ENCODE results near the gene RAF1.
"Not testable (repeated sequence)": the region's sequence is repeated elsewhere in the genome, so short reads cannot be mapped to it uniquely, and the experiment has no call there.

RAF1 gene

GRCh38 chr3:12681089-12681942 is 17.4 kb upstream of the RAF1 start:
- no peak overlapping the region for H3K4me2 ChIP-seq (ENCODE audit: low read depth, low read length, poor library complexity, severe bottlenecking)
- no peak for TF ChIP-seq EZH2phosphoT487 (conservative IDR thresholded peaks at IDR 0.05; ENCODE audit: low read length)
- H2AFZ ChIP-seq (ENCODE audit: low read depth, low read length, severe bottlenecking) = no peak overlapping the region

GRCh38 chr3:12679468-12679867 is 15.6 kb upstream of the RAF1 start:
- no peaks in the 10 kb centered on the region for H3K36me3 ChIP-seq (ENCODE audit: low read length)
- TF ChIP-seq CTCF (IDR thresholded peaks at IDR 0.05; ENCODE audit: insufficient read depth, low read length, poor library complexity, severe bottlenecking) = no peak
- TF ChIP-seq EZH2phosphoT487 (conservative IDR thresholded peaks at IDR 0.05; ENCODE audit: low read length) = no peak
- H3K9ac ChIP-seq (ENCODE audit: low read length) = no peak overlapping the region
- no peaks in the 10 kb centered on the region for H3K27me3 ChIP-seq (ENCODE audit: low read length)
- H2AFZ ChIP-seq (ENCODE audit: low read depth, low read length, severe bottlenecking) = no peak overlapping the region
- H3K4me2 ChIP-seq (ENCODE audit: low read depth, low read length, poor library complexity, severe bottlenecking) = no peak overlapping the region
- no peak overlapping the region for H3K4me3 ChIP-seq (ENCODE audit: insufficient read depth, low read length, poor library complexity, severe bottlenecking)
- H4K20me1 ChIP-seq (ENCODE audit: low read depth, low read length) = no peaks in the 10 kb centered on the region
- no peaks in the 10 kb centered on the region for H3K9me3 ChIP-seq (ENCODE audit: insufficient read depth, low read length)
- no peak overlapping the region for H3K27ac ChIP-seq (ENCODE audit: low read depth, low read length)
- H3K9me2 ChIP-seq (replicated peaks; ENCODE audit: insufficient read depth, low read length) = no peaks in the 10 kb centered on the region
- no peaks in the 10 kb centered on the region for H3K79me2 ChIP-seq (ENCODE audit: insufficient read depth, low read length)
- H3F3A ChIP-seq (ENCODE audit: insufficient read depth) = no peaks in the 10 kb centered on the region

More at GRCh38 chr3:12681089-12681942, 17.4 kb upstream of the RAF1 start:
- H3K4me3 ChIP-seq (ENCODE audit: insufficient read depth, low read length, poor library complexity, severe bottlenecking) = no peak overlapping the region
- no peak overlapping the region for H3K27ac ChIP-seq (ENCODE audit: low read depth, low read length)
- H3K9me2 ChIP-seq (replicated peaks; ENCODE audit: insufficient read depth, low read length) = no peaks in the 10 kb centered on the region
- no peaks in the 10 kb centered on the region for H3K79me2 ChIP-seq (ENCODE audit: insufficient read depth, low read length)
- no peaks in the 10 kb centered on the region for H3K36me3 ChIP-seq (ENCODE audit: low read length)
- no peaks in the 10 kb centered on the region for H3F3A ChIP-seq (ENCODE audit: insufficient read depth)
- H3K9me3 ChIP-seq (ENCODE audit: insufficient read depth, low read length) = no peaks in the 10 kb centered on the region
- no peak overlapping the region for H3K9ac ChIP-seq (ENCODE audit: low read length)
- H3K27me3 ChIP-seq (ENCODE audit: low read length) = no peaks in the 10 kb centered on the region
- H4K20me1 ChIP-seq (ENCODE audit: low read depth, low read length) = no peaks in the 10 kb centered on the region

GRCh38 chr3:12677616-12678015 is 13.7 kb upstream of the RAF1 start:
- no peaks in the 10 kb centered on the region for H3K9me3 ChIP-seq (ENCODE audit: insufficient read depth, low read length)
- no peak for TF ChIP-seq EZH2phosphoT487 (conservative IDR thresholded peaks at IDR 0.05; ENCODE audit: low read length)
- TF ChIP-seq CTCF (IDR thresholded peaks at IDR 0.05; ENCODE audit: insufficient read depth, low read length, poor library complexity, severe bottlenecking) = no peak
- H3K27ac ChIP-seq (ENCODE audit: low read depth, low read length) = no peak overlapping the region
- H3K79me2 ChIP-seq (ENCODE audit: insufficient read depth, low read length) = no peaks in the 10 kb centered on the region
- no peak overlapping the region for H3K4me3 ChIP-seq (ENCODE audit: insufficient read depth, low read length, poor library complexity, severe bottlenecking)
- no peaks in the 10 kb centered on the region for H3K27me3 ChIP-seq (ENCODE audit: low read length)
- H3F3A ChIP-seq (ENCODE audit: insufficient read depth) = no peaks in the 10 kb centered on the region
- H3K36me3 ChIP-seq (ENCODE audit: low read length) = no peaks in the 10 kb centered on the region
- no peak overlapping the region for H2AFZ ChIP-seq (ENCODE audit: low read depth, low read length, severe bottlenecking)
- no peak overlapping the region for H3K4me2 ChIP-seq (ENCODE audit: low read depth, low read length, poor library complexity, severe bottlenecking)
- no peak overlapping the region for H3K9ac ChIP-seq (ENCODE audit: low read length)
- no peaks in the 10 kb centered on the region for H3K9me2 ChIP-seq (replicated peaks; ENCODE audit: insufficient read depth, low read length)
- no peaks in the 10 kb centered on the region for H4K20me1 ChIP-seq (ENCODE audit: low read depth, low read length)

- no peak overlapping the region for H3K4me2 ChIP-seq (ENCODE audit: low read depth, low read length, poor library complexity, severe bottlenecking)
- H3K9me3 ChIP-seq (ENCODE audit: insufficient read depth, low read length) = no peaks in the 10 kb centered on the region
- no peaks in the 10 kb centered on the region for H4K20me1 ChIP-seq (ENCODE audit: low read depth, low read length)
- no peaks in the 10 kb centered on the region for H3K9me2 ChIP-seq (replicated peaks; ENCODE audit: insufficient read depth, low read length)
- H3F3A ChIP-seq (ENCODE audit: insufficient read depth) = no peaks in the 10 kb centered on the region
- no peaks in the 10 kb centered on the region for H3K36me3 ChIP-seq (ENCODE audit: low read length)
- H3K4me3 ChIP-seq (ENCODE audit: insufficient read depth, low read length, poor library complexity, severe bottlenecking) = no peak overlapping the region
- TF ChIP-seq EZH2phosphoT487 (conservative IDR thresholded peaks at IDR 0.05; ENCODE audit: low read length) (no peak), CTCF (IDR thresholded peaks at IDR 0.05; ENCODE audit: insufficient read depth, low read length, poor library complexity, severe bottlenecking) (no peak)
- H3K27ac ChIP-seq (ENCODE audit: low read depth, low read length) = no peak overlapping the region
- no peak overlapping the region for H2AFZ ChIP-seq (ENCODE audit: low read depth, low read length, severe bottlenecking)
- H3K79me2 ChIP-seq (ENCODE audit: insufficient read depth, low read length) = no peaks in the 10 kb centered on the region
- no peaks in the 10 kb centered on the region for H3K27me3 ChIP-seq (ENCODE audit: low read length)
- no peak overlapping the region for H3K9ac ChIP-seq (ENCODE audit: low read length)
These were observed 11.3 kb upstream of the RAF1 start for GRCh38 chr3:12675115-12675810.

- H3K79me2 ChIP-seq (ENCODE audit: insufficient read depth, low read length); H3F3A ChIP-seq (ENCODE audit: insufficient read depth); H3K9me2 ChIP-seq (replicated peaks; ENCODE audit: insufficient read depth, low read length); H3K9me3 ChIP-seq (ENCODE audit: insufficient read depth, low read length); H3K27me3 ChIP-seq (ENCODE audit: low read length); H3K4me3 ChIP-seq (ENCODE audit: insufficient read depth, low read length, poor library complexity, severe bottlenecking); H3K27ac ChIP-seq (ENCODE audit: low read depth, low read length); H3K9ac ChIP-seq (ENCODE audit: low read length); H3K4me2 ChIP-seq (ENCODE audit: low read depth, low read length, poor library complexity, severe bottlenecking); H3K36me3 ChIP-seq (ENCODE audit: low read length); H2AFZ ChIP-seq (ENCODE audit: low read depth, low read length, severe bottlenecking); H4K20me1 ChIP-seq (ENCODE audit: low read depth, low read length): not testable (repeated sequence)
These were observed 10.2 kb upstream of the RAF1 start for GRCh38 chr3:12673956-12674736.

All from SU-DHL-6 (cell line).